IMR-90 (cell line): Measurements from ENCODE around the gene PAFAH2.

Source experiments
- CTCF ChIP-seq: conservative IDR thresholded peaks from 2 replicates; pipeline ENCODE4 v1.5.1; 2012; ENCODE audit warnings: mild to moderate bottlenecking, low read depth, low read length, improper control_type of control experiment
- POLR2A ChIP-seq: IDR thresholded peaks from 2 replicates; pipeline ENCODE4 v1.6.1; 2012; ENCODE audit warnings: mild to moderate bottlenecking, low read depth, low read length
- RAD21 ChIP-seq: IDR thresholded peaks from 2 replicates; pipeline ENCODE4 v1.6.1; 2012; ENCODE audit warnings: low read length, improper control_type of control experiment

GRCh38 chr1:25933479-25934365, 64.1 kb downstream of the PAFAH2 start:
- TF ChIP-seq CTCF (no peak), RAD21 (no peak), POLR2A (no peak)
